Measurements from ENCODE around the gene TRAPPC10. TPM values are rescaled to one million over a fixed set of nuclear protein-coding genes. Genes with fewer than 3 reads are reported as not detected.

The TRAPPC10 gene
- total and polyA plus RNA-seq, 9 of the 15 experiments (the other 6 are each of a cell fraction or from before 2014, with no cell fraction given) = 1.1 to 33.8 (median 24.3) TPM

GRCh38 chr21:43988016-43988415, 24.1 kb upstream of the TRAPPC10 start:
- ChIA-PET POLR2A (interaction anchor here (0.5 to 1.2 kb wide), 5 partner anchors 13 to 268 kb away, joined by 3 to 5 read pairs (median 3); no protein-coding TSS in a partner anchor), CTCF (ENCODE audit: low intra/inter-chr PET ratio) (no interaction called here)
- Histone ChIP-seq H3K9ac (ENCODE audit: insufficient read depth in 1 of 2, low read depth in 2 of 2, low read length in 2 of 2) (no peak overlapping the region), H3K9me1 (ENCODE audit: control insufficient read depth, insufficient read depth, low read length) (no peaks in the 10 kb centered on the region), H3K9me3 (replicated peaks; ENCODE audit: control insufficient read depth, insufficient read depth, low read depth, low read length) (no peaks in the 10 kb centered on the region), H3K27ac (ENCODE audit: extremely low read depth, low read depth, low read length) (no peak overlapping the region), H3K4me3 (no peak overlapping the region), H2AFZ (ENCODE audit: low read depth, low read length) (no peak overlapping the region), H3K4me1 (replicated peaks in 1 of 2; ENCODE audit: control insufficient read depth in 2 of 2, insufficient read depth in 2 of 2, low read length in 2 of 2) (peaks cover 0 to 48% of the 10 kb centered on the region in 2 experiments; a peak in 3 of 5 replicates), H3K27me3 (ENCODE audit: control insufficient read depth in 2 of 2, insufficient read depth in 2 of 2, low read length in 2 of 2) (peaks cover 3 to 16% of the 10 kb centered on the region in 2 experiments; a peak in 3 of 5 replicates), H3K79me2 (ENCODE audit: control insufficient read depth, insufficient read depth, low read length) (no peaks in the 10 kb centered on the region), H3K4me2 (ENCODE audit: insufficient read depth, low read length) (no peak overlapping the region), H4K20me1 (replicated peaks; ENCODE audit: control insufficient read depth, insufficient read depth, low read length) (no peaks in the 10 kb centered on the region; the same call in 1 of the 2 replicates), H3K36me3 (ENCODE audit: control insufficient read depth, insufficient read depth, low read length) (no peaks in the 10 kb centered on the region)
- 51% methylated on average over 9 of the region's 9 CpGs for WGBS (ENCODE audit: insufficient coverage, low coverage, missing lambda C conversion rate)
- DNase-seq (ENCODE audit: extremely low read depth in 1 of 4, low spot score in 3 of 4) = no peak
- TF ChIP-seq FUS (optimal IDR thresholded peaks at IDR 0.05; ENCODE audit: low read depth, low read length) (no peak), TBP (optimal IDR thresholded peaks at IDR 0.05; ENCODE audit: low read depth, low read length) (no peak), ZNF830 (CRISPR knock-in tag; IDR thresholded peaks at IDR 0.05) (no peak), MAX (CRISPR knock-in tag; IDR thresholded peaks at IDR 0.05) (peak; percentile 23; the same call in 1 of the 2 replicates), RFX1 (IDR thresholded peaks at IDR 0.05) (no peak), NR4A1 (CRISPR knock-in tag; IDR thresholded peaks at IDR 0.05) (no peak), NR4A1 (tag; IDR thresholded peaks at IDR 0.05) (no peak)
- intact Hi-C loops (cut with micrococcal nuclease) = no loop called here
- no peak for ATAC-seq
- BruUV-seq (replicated peaks) = no TSS peak
- in situ Hi-C loops (cut with MboI) = no loop called here
- no peak for FAIRE-seq

Data from K562 (cell line).